ENCODE results near the gene GMEB2. TPM values are rescaled to one million over a fixed set of nuclear protein-coding genes. Genes with fewer than 3 reads are reported as not detected.

Gene GMEB2
- total RNA-seq, 1 experiment from 2014 or later, result 14.3 TPM

- Histone ChIP-seq H3K56ac (ENCODE audit: insufficient read length, low read depth, low read length) (no peak overlapping the region), H2BK5ac (ENCODE audit: insufficient read length, low read length) (no peak overlapping the region), H4K20me1 (ENCODE audit: control insufficient read depth, insufficient read depth, insufficient read length) (no peaks in the 10 kb centered on the region), H4K5ac (ENCODE audit: insufficient read length, low read depth, low read length) (no peak overlapping the region), H3K79me2 (ENCODE audit: insufficient read depth, low read length) (no peaks in the 10 kb centered on the region), H3K9ac (ENCODE audit: extremely low read depth, insufficient read length, low read length) (no peak overlapping the region), H3K79me1 (ENCODE audit: insufficient read depth, low read depth, low read length, poor library complexity, severe bottlenecking) (no peaks in the 10 kb centered on the region), H3K4me1 (ENCODE audit: insufficient read depth, low read length) (no peaks in the 10 kb centered on the region), H2AK5ac (ENCODE audit: insufficient read length, low read length) (no peak overlapping the region), H2BK120ac (ENCODE audit: low read depth, low read length, poor library complexity, severe bottlenecking) (no peak overlapping the region), H4K91ac (ENCODE audit: insufficient read length, low read depth, low read length) (no peak overlapping the region), H2BK15ac (ENCODE audit: low read depth, low read length) (no peak overlapping the region), H3K27me3 (ENCODE audit: insufficient read depth, low read length) (no peaks in the 10 kb centered on the region), H2BK20ac (ENCODE audit: low read depth, low read length, poor library complexity, severe bottlenecking) (no peak overlapping the region), H4K8ac (replicated peaks; ENCODE audit: insufficient read length, low read depth, low read length) (no peak overlapping the region), H3K14ac (ENCODE audit: insufficient read depth, low read length) (no peak overlapping the region), H3T11ph (ENCODE audit: low read length) (no peak overlapping the region), H3K27ac (ENCODE audit: insufficient read length, low read depth, low read length) (no peak overlapping the region), H3K23ac (ENCODE audit: insufficient read length, low read depth, low read length) (no peak overlapping the region), H3K9me3 (ENCODE audit: control insufficient read depth, low read depth, low read length) (no peaks in the 10 kb centered on the region), H2AFZ (ENCODE audit: low read length) (no peak overlapping the region), H3K4ac (ENCODE audit: low read depth, low read length) (no peak overlapping the region), H3K23me2 (ENCODE audit: insufficient read length, low read depth, low read length, poor library complexity, severe bottlenecking) (no peaks in the 10 kb centered on the region), H3K18ac (ENCODE audit: insufficient read length, low read depth, low read length) (no peak overlapping the region), H3K4me2 (ENCODE audit: insufficient read depth, insufficient read length, low read length) (no peak overlapping the region), H2BK12ac (ENCODE audit: insufficient read length, low read depth, low read length) (no peak overlapping the region)
- Mint-ChIP-seq H3K4me3 (no peak overlapping the region), H3K27ac (no peak overlapping the region), H3K9me3 (no peaks in the 10 kb centered on the region), H3K36me3 (ENCODE audit: insufficient read depth in 1 of 3, low read depth in 3 of 3) (peaks cover 2 to 40% (median 33%) of the 10 kb centered on the region in 3 experiments), H3K27me3 (ENCODE audit: low read depth) (no peaks in the 10 kb centered on the region), H3K4me1 (peaks cover under 1% of the 10 kb centered on the region in 2 experiments; a peak in 1 of 4 replicates)
- DNase-seq, result no peak
- TF ChIP-seq CTCF (conservative IDR thresholded peaks at IDR 0.05), result no peak
- no CpG with 5 or more reads among the region's 13 CpGs for WGBS (ENCODE audit: extremely low coverage, insufficient read length, low lambda C conversion rate)
These were observed 34.2 kb downstream of the GMEB2 start for GRCh38 chr20:63592661-63593060.
